Esophagus mucosa (tissue), 1 donor: Measurements from ENCODE around the gene MAGEB6. TPM values are rescaled to one million over a fixed set of nuclear protein-coding genes. Genes with fewer than 3 reads are reported as not detected.
"Not testable (repeated sequence)": the region's sequence is repeated elsewhere in the genome, so short reads cannot be mapped to it uniquely, and the experiment has no call there.

Experiments
- ATAC-seq: fragments of 200-7000 bp; cut with Tn5 transposase; one replicate; pipeline ENCODE4 v1.9.1; 2020
- total RNA-seq: library from RNA; stranded (reverse); gene quantifications from one replicate; pipeline ENCODE4 v1.2.4, GENCODE V29; 2023
- donor health status: DM: yes; HTN: yes; CAD: no.

The MAGEB6 gene, protein sequence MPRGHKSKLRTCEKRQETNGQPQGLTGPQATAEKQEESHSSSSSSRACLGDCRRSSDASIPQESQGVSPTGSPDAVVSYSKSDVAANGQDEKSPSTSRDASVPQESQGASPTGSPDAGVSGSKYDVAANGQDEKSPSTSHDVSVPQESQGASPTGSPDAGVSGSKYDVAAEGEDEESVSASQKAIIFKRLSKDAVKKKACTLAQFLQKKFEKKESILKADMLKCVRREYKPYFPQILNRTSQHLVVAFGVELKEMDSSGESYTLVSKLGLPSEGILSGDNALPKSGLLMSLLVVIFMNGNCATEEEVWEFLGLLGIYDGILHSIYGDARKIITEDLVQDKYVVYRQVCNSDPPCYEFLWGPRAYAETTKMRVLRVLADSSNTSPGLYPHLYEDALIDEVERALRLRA
- total RNA-seq = not detected

DNA sequence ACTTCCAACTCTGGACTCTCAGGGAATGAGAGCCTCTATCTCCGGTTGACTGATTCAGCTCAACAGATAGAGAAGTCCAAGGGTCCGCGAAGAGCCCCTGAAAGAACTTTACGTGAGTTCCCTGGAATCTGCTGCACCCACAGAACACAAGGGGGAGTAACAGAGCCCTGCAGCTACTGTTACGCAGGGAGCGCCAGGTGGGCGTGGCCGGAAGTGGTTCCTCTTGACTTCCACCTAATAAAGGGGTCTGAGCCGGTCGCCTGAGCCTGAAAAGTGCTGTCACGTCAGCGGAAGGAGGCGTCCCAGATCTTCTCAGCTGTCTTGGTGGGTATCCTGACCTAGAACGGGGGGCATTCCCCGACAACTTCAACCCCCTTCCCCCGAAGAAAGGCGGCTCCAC, at the start of gene MAGEB6:
Gene MAGEB6 (plus strand): TSS at position 237 of the 400 bp plus-strand sequence. CDS start 1,407 bp downstream, outside the sequence.
- no peak for ATAC-seq

DNA sequence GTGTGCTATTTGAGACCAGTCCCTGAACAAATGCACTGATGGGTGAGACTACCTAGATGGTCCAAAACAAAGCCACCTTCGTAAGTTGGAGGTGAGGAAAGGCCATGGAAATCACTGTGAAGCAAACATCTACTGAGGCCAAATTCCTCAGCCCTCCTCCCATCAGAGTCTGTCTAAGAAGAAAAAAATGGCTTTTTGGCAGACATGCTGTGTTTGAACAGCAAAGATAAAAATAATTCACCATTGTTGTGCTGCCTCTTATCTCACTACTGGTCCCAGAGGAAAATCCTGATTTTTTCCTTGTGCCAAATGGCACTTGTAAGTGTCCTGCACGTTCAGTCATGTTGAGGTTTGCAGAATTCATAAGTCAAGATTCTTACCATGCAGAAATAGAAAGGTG, 46.2 kb upstream of the MAGEB6 start:
- no peak for ATAC-seq

DNA sequence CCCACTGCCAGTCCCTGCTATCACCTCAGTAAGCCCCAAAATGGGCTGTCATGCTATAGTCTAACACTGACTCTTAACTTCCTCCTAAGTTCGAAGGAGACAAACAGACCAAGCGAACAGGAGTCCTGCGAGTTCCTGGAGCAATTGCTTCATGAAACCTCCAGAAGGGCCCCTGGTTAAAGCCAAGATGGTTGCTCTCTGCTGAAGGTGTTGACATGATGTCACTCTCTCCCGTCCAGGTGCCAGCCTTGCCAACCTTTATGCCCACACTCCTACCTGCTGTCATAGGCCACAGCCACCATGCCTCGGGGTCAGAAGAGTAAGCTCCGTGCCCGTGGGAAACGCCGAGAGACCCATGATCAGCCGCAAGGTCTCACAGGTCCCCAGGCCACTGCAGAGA, 31.9 kb upstream of the MAGEB6 start, which contains the start of gene MAGEB6B:
Gene MAGEB6B (plus strand): TSS at position 301 of the 400 bp plus-strand sequence. CDS start 0 bp downstream, at position 301.
- ATAC-seq = no peak

DNA sequence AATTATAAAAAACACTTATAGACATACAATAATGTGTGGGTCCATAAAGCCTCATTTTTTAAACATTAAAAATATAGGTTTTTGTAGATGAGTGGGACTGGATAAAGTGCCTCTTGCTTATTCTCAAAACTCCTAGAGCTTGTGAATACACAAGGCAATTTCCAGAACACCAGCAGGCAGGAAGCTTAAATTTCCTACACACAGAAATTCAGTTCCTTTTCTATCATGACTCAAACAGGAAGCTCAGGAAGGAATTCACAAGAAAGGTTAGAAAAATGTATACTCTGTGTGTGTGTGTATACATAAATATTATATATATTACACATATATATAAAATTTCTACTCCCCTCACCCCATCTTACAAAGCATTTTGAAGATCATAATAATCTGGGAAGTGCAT, 11.3 kb downstream of the MAGEB6 start:
- no peak for ATAC-seq

DNA sequence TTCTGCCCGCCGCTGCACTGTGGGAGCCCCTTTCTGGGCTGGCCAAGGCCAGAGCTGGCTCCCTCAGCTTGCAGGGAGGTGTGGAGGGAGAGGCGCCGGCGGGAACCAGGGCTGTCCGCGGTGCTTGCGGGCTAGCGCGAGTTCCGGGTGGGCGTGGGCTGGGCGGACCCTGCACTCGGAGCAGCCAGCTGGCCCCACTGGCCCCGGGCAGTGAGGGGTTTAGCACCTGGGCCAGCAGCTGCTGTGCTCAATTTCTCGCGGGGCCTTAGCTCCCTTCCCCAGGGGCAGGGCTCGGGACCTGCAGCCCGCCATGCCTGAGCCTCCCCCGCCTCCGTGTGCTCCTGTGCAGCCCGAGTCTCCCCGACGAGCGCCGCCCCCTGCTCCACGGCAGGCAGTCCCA, 12.5 kb downstream of the MAGEB6 start:
- not testable (repeated sequence) for ATAC-seq

DNA sequence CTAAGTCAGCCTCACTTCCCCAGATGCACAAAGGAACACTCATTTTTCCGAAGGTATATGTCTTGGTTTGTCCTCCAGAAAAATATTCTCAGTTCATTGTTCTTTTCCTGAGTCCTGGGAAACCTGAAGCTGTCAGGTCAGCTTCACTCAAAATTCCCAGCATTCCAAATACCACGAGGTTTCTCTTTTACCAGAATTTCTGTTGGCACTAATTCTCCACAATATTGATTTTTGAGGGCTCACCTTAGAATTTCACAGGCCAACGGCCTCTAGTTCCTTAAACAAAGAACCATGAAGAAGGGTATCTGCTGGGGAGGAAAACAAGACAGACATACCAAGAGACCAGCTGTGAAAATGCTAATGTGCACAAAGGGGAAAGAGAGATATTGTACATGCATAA, 15.8 kb downstream of the MAGEB6 start:
- ATAC-seq = no peak

DNA sequence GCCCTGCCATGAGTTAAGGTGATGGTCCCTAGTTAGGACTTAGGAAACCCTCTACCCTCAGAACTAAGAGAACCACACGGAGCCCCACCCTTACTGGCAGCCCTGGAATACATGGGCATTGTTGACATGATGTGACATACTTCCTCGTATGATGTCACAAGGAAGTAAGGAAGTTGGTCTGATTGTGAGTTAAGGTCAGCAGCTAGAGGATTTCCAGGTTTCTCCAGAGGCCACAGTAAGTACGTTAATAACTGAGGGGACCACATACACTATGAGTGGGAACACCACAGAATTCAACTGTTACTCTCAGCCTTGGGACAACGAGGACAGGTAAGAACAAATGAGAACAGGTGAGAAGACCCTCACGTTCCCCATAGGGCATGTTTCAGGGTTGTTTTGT, 23.6 kb downstream of the MAGEB6 start, which contains the start of gene MAGEB5:
Gene MAGEB5 (plus strand): TSS at position 301 of the 400 bp plus-strand sequence. CDS start 1,133 bp downstream, outside the sequence.
- no peak for ATAC-seq

DNA sequence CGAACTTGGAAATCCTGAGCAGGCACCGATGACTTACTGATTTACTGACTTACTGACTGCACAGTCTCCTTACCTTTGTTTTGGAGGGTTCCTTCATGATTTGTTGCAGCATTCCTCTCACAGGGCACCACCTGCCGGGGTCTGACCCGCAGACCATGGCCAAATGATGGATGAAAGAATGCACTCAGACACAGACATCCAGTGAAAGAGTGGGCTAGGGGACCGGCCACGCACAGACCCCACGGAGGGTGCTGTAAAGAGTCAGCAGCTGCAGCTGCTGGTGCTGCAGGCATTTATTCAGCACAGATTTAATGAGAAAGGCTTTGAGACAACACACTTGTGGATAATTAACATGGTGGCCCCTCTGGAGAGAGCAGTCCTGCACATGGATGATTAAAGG, 27.1 kb downstream of the MAGEB6 start:
- ATAC-seq = no peak

DNA sequence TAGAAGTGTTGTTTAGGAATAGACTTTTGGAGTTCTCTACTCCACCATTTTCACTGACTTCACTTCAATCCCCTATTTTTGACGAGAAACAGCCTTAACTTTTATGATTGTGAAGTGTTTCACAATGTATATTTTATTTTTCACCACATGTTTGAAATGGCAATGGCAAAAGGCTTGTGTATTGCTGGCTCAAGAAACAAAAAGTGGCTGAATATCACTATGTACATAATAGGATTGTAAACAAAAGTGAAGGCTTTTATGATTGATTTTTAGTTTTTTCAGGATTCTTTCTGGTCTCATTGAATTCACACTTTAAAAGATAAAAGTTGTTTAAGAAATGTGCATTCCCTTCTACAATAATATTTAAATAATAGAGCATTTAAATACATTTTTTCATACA, 41.9 kb downstream of the MAGEB6 start:
- no peak for ATAC-seq

Other genes starting within 250 kb of the MAGEB6 start
- gene MAGEB18, start 54.1 kb upstream of the MAGEB6 start, total RNA-seq = not detected
- not detected for gene MAGEB6B, start 31.8 kb upstream of the MAGEB6 start, total RNA-seq
- not detected for gene MAGEB5, start 23.7 kb downstream of the MAGEB6 start, total RNA-seq